NCI-H1930 (cell line): ENCODE results near the gene CPZ.

Experiments used
- DNase-seq, 2 experiments: peaks; one replicate each; lab custom pipeline; 2025; lab: John Stamatoyannopoulos, UW

CPZ gene

DNA sequence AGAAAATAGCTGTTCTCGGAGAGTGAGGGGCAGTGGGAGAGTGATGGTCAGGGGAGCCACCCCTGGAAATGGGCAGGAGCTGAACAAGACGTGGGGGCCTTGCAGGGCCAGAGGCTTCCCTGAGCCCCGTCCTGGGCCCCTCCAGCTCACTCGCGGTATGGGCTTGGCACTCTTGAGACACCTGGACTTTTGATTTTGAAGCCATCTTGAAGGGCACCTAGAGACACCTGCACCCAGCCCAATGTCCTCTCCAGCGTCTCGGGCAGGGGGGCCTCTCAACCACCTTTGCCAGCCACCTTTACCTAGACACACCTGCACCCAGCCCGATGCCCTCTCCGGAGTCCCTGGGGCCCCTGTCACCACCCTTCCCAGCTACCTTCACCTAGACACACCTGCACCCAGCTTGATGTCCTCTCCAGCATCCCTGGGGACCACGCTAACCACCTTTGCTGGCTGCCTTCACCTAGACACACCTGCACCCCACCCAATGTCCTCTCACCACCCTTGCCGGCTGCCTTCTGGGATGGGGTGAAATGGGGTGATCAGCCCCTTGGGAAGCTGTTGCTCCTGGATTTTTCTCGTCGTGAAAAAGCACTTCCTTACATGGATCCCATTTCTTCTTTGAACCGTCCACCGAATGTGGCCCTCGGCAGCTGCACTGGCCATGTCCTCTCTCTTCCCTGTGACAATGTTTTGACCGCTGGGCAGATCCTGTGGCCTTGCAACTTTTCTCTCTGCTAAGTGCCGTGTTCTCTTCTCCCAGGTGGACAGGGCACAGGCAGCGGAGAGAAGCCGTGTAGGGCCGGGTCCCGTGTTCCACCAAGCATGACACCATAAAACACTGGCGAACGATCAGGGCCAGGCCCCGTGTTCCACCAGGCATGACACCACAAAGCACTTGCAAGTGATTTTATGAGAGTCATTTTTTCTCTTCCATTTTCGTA, 47.5 kb downstream of the CPZ start:
- DNase-seq: no peak

DNA sequence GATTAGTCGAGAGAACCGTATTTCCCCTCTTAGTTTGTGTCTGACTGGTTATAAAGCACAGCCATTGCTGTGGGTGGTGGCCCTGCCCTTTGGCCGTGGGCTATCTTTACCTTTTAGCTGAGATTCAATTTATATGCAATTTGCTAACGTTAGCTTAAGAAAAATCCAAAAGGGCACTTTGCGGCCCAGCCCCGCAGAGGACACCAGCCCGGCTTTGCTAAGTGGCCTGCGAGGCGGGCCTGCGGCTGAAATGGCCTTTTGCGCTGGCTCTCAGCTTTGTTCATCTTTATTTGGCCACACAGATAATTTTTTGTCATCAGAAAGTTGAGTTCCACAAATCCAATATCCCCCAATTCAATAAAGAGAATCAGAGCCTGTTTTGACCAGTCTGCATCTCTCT, 48.3 kb downstream of the CPZ start:
- DNase-seq: no peak

DNA sequence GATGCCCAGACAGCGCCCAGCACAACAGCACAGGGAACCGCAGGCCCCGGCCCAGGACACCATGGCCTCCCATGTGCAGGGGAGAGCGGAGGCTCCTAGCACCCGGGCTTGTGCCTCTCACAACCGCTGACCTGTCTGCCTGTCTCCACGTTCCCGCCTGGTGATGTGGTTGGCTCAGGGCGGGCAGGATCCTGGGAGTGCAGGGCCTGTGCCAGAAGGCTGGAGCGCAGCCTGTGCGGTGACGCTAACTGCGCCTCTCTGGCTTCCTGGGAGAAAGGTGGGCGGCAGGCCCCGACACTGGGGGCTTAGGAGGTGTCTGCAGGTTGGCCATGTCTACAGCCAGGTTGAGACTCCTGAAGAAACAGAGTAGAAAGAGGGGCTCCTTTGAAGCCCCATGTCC, 48.7 kb downstream of the CPZ start:
- no peak for DNase-seq

DNA sequence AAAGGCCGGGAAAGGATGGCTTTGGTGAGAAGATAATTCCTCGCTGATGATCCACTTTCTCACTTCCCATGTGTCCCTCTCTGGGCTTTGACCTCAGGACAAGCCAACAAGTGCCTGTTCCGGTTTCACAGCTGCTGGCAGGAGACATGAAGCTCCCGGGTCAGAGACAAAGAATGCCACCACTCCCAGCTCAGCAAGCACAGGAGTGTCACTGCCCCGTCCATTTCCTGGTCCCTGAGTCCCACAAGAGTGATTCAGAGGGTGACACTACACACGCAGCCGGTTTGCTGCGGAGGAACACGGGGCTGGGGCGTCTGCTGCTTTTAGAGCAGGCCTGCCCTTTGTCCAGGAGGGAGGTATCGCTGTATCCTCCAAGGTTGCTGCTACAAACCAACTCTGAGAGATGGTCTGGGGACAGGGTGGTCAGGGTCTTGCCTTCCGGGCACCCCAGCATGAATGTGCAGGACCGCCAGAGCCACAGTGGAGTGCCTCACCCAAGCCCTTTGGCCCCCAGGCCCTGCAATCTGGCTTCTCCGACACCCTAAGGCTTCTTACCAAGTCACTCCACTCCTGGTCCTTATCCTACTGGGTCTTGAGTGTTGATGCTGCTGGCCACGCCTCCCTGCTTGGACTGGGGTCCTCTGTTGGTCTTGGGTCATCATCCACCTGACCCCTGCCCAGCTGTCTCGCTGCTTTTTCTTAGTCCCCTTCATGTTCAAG, 49.5 kb downstream of the CPZ start:
- no peak for DNase-seq

GRCh38 chr4:8642651-8643321, 50.2 kb downstream of the CPZ start:
- no peak for DNase-seq

GRCh38 chr4:8643441-8643840, 50.9 kb downstream of the CPZ start:
- no peak for DNase-seq

DNA sequence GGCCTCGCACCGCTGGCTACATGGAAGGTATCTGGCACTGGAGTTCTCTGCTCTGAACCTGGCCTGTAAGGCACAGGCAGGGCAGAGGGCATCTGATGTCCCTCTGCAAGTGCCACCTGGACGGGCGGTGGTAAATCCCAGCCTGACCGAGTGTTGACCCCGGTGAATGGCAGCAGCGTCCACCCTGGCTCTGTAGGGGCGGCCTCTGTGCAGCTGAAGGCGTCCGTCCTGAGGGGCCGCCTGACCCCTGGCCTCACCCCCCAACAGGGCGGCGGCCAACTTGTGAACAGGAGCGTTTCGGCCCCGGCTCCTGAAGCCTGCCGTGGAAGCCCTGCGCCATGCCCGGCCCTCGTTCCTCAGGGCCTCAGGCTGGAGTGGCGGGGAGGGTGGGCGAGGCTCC, 51.4 kb downstream of the CPZ start:
- DNase-seq: no peak

DNA sequence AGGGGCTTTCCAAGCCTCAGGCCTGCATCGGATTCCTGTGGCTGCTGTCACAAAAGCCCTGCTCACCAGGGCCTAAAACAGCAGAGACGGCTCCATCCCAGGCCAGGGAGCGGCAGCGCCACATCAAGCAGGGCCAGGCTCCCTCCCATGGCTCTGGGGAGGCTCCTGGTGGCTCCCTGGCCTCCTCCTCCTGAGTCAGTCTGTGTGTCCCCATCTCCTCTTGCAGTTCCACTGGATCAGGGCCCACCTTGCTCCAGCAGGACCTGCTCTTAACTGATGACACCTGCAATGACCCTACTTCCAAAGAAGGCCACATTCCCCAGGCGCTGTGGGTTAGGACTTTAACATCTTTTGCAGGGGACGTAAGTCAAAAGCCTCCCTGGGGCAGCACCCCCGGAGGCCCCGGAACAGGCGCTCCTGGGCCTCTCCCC, 51.9 kb downstream of the CPZ start:
- DNase-seq: no peak

DNA sequence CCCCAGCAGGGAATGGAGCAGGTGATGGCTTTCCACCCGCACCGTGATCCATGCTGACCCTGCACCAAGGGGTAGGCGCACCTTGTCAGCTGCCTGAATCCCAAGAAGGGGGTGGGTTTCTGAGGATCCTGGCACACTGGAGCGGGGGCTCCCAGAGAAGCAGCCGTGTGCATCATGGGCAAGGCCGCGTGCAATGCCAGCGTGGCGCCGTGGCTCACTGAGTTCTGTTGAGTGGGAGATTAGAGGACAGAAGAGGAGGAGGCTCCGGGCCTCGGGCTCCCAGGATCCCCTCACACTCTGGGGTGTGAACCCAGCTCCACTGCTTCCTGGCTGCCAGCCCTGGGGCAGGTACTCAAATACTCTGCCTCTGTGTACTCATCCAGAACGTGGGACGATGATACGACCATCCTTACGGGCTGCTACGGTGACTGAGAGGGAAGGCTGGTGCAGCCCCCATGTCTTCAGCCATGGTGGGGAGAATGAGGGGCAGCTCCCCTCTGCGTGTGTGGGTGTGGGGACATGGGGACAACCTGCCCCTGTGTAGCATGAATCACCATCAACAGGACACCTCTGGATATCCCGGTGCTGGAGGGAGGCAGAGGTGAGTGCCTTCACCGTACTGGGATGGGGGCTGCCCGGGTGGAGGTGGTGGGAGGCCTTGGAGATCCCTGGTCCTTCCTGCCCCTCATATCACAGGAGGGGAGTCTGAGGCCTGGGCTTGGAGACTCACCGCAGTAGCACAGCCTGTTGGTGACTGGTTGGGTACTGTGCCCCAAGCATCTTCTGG, 52.6 kb downstream of the CPZ start:
- DNase-seq: no peak

DNA sequence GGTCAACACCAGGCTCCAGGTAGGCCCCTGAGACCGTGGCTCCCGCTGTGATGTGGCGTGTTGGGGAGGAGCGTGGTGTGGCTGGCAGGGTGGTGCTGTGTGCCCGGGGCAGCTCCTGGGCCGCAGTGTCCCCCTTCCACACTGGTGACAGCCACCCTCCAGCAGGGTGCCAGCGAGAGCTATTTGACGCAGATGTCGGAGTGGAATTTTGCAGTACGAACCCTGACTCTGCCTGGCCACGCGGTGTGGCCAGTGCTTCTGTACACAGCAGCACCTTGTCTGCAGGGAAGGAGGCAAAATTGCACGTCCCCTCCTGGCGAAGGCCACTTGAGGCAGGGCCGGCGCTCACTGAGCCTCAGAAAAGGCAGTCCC, 53.2 kb downstream of the CPZ start:
- DNase-seq: no peak

- DNase-seq: no peak
Observed at GRCh38 chr4:8646296-8647093, 53.9 kb downstream of the CPZ start.

DNA sequence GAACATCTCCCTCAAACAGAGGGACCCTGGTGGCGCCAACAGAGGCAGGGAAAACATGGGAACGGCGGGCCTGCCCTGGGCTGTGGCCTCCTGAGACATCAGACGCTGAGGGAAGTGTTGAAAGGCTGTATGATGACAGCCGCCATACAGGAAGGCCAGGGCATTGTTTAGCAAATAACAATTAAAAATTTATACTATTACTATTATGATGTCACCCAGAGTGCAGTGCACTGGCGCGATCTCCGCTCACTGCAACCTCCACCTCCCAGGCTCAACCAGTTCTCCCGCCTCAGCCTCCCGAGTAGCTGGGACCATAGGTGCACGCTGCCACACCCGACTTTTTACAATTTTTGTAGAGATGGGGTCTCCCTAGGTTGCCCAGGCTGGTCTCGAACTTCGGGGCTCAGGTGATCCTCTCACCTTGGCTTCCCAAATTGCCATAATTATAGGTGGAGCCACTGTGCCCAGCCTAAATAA, 54.6 kb downstream of the CPZ start:
- no peak for DNase-seq

DNA sequence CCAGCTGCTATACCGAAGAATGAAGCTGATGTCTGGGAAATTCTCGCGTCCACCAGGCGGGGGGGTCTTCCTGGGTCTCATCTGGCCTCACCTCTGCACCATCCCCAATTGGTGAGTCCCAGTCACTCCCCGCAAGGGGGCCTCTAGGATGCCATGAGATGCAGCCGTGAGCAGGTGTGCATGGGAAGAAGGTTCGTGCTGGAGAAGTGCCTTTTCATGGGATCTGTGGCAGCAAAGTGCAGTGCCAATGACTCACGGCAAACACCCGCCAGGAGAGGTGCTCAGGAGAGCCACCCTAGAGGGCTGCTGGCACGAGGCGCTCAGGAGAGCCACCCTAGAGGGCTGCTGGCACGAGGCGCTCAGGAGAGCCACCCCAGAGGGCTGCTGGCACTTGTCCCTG, 55.1 kb downstream of the CPZ start:
- DNase-seq: no peak

- no peak for DNase-seq
Observed at GRCh38 chr4:8648296-8648695, 55.7 kb downstream of the CPZ start.

DNA sequence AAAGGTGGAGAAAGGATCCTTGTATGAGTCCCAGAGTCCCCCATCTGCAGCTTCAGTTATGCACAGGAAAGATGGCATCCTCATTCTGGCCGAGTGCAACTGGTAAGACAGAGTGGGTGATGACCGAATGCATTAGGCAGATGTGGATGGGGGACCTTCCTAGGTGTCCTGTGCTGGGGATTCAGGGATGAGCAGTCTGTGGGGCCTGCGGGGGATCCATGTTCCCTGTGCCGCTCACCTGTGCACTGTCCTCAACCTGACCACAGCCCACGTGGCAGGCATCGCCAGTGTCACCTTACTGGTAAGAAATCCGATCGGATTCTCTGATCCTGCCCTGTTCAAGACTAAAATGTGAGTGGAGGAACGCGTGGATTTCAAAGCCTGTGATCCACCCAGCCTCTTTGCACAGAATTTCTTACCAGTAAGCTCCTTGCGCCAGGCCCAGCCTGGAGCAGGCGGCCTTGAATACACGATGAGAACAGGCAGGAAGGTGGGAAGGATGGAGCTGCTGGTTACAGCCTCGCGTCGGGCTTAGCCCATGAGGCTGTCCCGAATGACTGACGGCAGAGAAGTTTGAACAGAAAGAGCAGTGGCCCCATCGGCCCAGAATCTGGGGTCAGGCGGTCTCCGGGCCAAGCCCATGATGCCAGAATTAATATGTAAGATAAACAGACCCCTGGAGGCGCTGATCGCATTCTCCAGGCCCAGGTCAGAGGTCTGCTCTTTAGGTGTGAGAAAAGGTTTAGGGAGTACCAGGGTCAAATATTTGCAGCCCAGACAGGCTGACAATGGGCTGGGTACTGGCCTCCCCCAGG, 56.5 kb downstream of the CPZ start:
- DNase-seq: no peak

GRCh38 chr4:8649631-8650361, 57.2 kb downstream of the CPZ start:
- DNase-seq: no peak

DNA sequence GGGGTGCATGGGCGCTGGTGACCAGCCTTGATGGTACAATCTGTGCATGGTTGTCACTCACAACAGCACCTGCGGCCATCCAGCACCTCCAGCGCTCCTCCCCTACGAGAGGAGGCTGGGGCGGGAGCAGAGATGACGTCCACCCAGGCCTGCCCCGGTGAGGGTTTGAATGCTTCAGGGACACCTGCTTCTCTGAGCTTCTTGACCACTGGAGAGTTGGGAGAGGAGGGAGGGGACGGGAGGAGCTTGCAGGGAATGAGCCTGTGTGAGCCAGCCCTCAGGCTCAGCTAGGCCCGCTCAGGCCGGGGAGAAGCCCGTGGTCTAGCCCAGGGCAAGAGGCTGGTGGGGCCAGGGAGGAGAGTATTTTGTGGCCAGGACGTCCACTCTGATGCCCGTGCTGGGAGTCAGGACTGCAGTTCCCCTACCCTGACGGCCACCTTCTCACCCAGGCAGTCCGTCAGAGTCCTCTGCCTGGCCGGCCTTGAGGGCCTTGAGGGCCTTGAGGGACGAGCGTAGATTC, 59.2 kb downstream of the CPZ start:
- DNase-seq: no peak

DNA sequence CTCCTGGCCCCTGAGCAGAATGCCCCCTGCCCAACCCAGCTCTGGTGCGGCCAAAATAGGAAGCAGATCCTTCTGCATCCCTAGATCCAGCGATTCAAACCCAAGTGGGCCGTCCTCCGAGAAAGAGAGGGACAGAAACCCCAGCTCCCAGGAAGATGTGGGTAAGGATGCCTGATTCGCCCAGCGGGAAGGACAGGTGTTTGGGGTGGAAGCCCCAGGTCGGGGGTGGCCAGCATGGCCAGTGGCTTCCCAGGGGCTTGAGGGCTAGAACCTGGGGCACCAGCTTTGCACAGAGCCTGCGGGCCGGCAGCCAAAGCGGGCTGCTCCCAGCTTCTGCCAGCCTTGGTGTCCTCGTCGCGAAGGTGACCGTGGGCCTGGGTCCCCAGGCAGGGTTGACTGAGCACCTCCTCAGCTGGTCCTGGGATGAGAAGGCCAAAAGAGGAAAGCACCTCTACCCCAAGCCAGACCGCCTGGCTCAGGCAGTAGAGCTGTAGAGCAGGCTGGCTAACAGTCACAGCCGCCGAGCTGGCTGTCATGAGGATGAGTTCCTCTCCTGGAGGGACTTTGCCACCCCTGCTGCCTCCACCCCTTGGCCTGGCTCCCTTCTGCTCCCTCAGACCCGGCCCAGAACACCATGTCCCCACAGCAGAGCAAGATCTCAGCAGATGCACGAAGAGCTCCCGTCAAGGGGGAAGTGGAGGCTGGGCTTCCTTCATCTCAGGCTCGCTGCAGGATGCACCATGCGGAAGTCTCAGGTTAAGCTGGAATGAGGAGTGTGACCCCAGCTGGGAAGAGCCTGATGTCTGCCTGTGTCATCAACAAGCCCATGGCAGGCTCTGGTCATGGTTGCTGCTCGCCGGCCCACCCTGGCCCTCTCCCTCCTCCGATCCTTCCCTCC, 59.9 kb downstream of the CPZ start:
- DNase-seq: no peak
